ENCODE measurements around the gene FZD10.

DNA sequence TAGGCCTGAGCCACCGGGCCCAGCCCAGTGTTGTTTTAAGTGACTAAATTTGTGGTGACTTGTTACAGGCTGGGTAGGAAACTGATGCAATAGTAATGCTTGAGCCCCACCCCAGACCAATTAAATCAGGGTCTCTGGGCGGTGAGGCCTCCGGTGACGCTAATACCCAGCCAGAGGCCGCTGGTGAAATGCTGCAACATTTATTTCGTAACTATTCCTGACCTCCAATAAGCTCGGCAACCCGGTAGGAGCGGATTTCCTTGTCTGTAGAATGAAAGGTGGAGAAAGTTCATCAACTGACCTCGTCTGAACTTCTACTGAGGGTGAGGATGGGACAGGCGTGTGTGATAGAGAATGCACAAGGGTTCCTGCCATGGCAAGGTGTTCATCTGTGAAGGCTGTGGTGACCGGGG lies 42.3 kb downstream of the FZD10 start:
- TF ChIP-seq, protein P1, sequence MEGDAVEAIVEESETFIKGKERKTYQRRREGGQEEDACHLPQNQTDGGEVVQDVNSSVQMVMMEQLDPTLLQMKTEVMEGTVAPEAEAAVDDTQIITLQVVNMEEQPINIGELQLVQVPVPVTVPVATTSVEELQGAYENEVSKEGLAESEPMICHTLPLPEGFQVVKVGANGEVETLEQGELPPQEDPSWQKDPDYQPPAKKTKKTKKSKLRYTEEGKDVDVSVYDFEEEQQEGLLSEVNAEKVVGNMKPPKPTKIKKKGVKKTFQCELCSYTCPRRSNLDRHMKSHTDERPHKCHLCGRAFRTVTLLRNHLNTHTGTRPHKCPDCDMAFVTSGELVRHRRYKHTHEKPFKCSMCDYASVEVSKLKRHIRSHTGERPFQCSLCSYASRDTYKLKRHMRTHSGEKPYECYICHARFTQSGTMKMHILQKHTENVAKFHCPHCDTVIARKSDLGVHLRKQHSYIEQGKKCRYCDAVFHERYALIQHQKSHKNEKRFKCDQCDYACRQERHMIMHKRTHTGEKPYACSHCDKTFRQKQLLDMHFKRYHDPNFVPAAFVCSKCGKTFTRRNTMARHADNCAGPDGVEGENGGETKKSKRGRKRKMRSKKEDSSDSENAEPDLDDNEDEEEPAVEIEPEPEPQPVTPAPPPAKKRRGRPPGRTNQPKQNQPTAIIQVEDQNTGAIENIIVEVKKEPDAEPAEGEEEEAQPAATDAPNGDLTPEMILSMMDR (IDR thresholded peaks at IDR 0.05) = no peak
- TF ChIP-seq POLR2A (IDR thresholded peaks at IDR 0.05) = no peak

Data from testis (tissue), 2 donors.